ENCODE measurements around the gene IL6R.

DNA sequence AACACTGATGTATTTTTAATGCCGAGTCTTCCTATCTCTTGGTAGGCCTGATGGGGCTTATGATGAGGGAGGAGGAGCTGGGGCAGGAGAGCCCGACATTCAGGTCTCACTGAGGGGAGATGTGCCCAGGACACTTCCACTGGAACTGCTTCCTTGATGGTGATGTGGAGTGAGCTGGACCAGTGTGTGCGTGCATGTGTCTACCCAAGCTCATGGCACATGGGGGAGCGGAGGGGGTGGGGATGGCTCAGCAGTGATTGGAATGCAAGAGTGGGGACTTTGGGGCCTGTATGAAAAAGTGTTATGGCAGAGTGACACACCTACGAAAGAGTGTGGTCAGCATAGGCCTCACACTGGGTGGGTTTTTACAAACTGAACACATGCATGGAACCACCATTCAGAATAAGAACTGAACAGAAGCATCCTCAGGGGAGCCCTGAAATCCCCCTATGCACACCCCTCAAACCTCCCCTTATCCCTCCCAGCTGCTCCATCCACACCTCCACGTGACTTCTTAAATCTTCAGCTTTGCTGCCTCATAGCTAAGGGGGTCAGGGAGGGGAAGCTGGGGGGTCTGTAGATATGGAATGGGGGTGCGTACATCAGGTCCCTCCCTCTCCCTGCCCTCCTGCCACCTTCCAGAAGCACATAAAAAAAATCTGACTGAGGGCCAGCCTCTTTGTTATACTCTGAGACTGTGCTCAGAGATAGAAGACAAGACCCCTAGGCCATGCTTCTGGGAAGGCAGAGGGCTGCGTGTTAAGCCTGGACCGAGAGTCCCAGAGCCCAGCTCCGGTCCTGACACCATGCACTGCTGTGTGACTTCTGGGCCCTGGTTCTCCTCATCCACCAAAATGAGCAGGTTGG is 11.6 kb downstream of the IL6R start:
- TF ChIP-seq SUZ12 (IDR thresholded peaks at IDR 0.05; ENCODE audit: extremely low read depth, insufficient read depth, insufficient read length) (no peak), YY1 (IDR thresholded peaks at IDR 0.05; ENCODE audit: insufficient read depth, insufficient read length) (no peak)
